ENCODE data around the gene C19orf67.

C19orf67 gene

DNA sequence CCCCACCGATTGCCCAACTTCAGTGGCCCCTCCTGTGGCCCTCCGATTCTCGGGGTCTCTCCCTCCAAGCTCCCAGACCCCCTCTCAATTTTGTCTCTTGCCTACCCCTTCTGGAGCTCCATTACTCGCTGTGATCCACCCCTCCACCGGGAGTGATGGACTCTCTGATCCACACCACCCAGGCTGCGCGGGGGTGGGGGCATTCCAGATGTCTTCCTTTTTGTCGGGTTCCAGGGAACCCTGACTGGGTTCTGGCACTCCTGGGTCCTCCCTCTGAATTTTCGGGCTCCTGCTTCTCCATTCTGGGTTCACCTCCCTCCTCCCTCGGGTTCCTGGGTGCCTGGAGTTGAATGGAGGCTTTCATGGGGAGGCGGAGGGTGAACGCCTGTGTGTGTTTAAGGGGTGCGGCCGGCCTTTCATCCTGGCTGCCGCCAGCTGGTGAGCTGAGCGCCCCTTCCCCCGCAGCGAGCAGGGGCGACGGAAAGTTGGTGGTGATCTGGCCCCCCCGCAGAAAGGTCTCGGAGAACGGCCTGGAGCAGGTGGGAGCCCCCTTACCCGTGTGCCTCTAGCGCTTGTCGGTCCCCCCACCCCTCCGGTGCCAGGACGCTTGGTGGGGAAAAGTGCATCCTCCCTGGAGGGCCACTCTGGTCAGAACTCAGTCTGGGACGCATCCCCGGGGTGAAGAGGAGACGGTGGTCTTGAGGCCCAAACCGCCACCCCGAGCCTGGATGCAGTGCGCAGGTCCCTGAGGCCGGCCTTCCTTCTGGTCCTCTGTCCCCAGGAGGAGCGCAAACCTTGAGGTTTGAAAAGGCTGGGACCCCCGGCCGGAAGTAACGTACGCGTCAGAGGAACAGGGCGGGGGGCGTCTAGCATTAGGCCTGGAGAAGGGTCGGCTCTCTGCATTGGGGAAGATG lies 11.4 kb downstream of the C19orf67 start:
- Histone ChIP-seq H3K27me3 (ENCODE audit: control insufficient read depth, insufficient read depth, low read length) (no peaks in the 10 kb centered on the region), H3K9ac (peak overlapping the region; percentile 16), H3K79me2 (no peaks in the 10 kb centered on the region), H3K27ac (peak overlapping the region; percentile 82), H3K4me2 (ENCODE audit: low read length) (peak overlapping the region; percentile 65), H3K4me1 (peaks cover 6% of the 10 kb centered on the region), H2AFZ (peak overlapping the region; percentile 91), H3K4me3 (ENCODE audit: low read depth, low read length) (peak overlapping the region; percentile 56), H3K9me3 (ENCODE audit: control insufficient read depth, low read length) (no peaks in the 10 kb centered on the region), H3K36me3 (ENCODE audit: control insufficient read depth, insufficient read depth, low read length) (no peaks in the 10 kb centered on the region)
- TF ChIP-seq, protein P1, sequence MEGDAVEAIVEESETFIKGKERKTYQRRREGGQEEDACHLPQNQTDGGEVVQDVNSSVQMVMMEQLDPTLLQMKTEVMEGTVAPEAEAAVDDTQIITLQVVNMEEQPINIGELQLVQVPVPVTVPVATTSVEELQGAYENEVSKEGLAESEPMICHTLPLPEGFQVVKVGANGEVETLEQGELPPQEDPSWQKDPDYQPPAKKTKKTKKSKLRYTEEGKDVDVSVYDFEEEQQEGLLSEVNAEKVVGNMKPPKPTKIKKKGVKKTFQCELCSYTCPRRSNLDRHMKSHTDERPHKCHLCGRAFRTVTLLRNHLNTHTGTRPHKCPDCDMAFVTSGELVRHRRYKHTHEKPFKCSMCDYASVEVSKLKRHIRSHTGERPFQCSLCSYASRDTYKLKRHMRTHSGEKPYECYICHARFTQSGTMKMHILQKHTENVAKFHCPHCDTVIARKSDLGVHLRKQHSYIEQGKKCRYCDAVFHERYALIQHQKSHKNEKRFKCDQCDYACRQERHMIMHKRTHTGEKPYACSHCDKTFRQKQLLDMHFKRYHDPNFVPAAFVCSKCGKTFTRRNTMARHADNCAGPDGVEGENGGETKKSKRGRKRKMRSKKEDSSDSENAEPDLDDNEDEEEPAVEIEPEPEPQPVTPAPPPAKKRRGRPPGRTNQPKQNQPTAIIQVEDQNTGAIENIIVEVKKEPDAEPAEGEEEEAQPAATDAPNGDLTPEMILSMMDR (IDR thresholded peaks at IDR 0.05), result no peak

DNA sequence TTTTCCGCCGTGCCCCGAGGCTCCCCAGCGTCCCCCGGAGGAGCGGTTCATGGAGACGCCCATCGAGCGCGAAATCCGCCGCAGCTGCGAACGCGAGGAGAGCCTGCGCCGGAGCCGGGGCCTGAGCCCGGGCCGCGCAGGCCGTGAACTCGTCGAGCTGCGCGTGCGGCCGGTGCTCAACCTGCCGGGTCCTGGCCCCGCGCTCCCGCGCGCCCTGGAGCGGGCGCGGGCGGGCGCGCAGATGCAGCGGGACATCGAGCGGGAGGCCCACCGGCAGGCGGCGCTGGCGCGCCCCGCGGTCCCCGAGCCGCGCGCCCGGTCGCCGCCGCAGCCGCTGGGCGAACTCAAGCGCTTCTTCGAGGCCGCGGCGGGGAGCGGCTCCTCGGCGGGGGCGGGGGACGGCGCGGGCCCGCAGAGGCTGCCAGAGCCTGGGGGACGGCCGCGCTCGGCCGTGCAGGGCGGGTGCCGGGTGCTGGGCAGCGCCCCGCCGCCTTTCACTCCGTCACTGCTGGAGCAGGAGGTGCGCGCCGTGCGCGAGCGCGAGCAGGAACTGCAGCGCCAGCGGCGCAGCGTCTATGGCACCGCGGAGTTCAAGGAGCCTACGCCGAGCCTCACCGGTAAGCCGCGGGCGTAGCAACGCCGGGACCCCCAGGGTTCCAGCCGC lies 12.2 kb downstream of the C19orf67 start:
- Histone ChIP-seq H3K4me3 (ENCODE audit: low read depth, low read length) (peak overlapping the region; percentile 90), H3K79me2 (no peaks in the 10 kb centered on the region), H3K9me3 (ENCODE audit: control insufficient read depth, low read length) (no peaks in the 10 kb centered on the region), H3K36me3 (ENCODE audit: control insufficient read depth, insufficient read depth, low read length) (no peaks in the 10 kb centered on the region), H3K27me3 (ENCODE audit: control insufficient read depth, insufficient read depth, low read length) (no peaks in the 10 kb centered on the region), H2AFZ (peak overlapping the region; percentile 99), H3K9ac (peak overlapping the region; percentile 16), H3K27ac (peak overlapping the region; percentile 97), H3K4me1 (peaks cover 6% of the 10 kb centered on the region), H3K4me2 (ENCODE audit: low read length) (peak overlapping the region; percentile 65)
- TF ChIP-seq, protein P1 (IDR thresholded peaks at IDR 0.05), result no peak

DNA sequence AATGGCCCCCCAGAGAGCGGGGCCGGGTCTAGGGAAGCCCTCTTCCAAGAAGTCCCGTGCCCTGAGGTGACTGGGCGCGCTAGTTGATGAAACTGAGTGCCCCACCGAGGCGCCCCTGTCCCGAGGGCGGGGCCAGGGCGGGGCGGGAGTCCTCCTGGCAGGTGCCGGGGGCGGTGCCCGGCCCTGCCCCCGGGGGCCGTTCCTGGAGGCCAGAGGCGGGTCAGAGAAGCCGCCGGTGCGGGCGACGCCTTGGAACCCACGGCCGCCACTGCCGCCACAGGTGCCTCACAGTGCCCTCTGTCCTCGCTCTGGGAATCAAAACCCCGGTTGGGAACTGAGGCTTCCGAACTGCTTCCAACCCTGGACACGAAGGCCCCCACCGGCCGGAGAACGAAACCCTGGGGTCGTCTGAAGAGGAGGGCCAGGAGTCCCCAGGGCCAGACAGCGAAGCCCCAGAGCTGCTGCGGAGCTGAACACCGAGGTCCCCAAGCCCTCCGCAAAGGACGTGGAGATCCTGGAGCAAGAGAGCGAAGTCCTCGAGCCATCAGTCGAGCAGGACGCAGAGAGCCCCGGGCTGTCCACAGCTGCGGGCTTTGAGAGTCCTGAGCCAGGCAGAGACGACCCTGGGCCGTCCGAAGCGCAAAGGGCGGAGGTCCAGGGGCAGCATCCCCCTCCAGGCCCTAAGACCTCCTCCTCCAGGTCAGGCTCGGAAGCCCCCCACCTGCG lies 12.9 kb downstream of the C19orf67 start, which contains the start of gene MISP3:
MISP3 (plus strand) TSS at position 252 of the 726 bp plus-strand sequence. CDS start 524 bp downstream, outside the sequence.
- Histone ChIP-seq H3K4me2 (ENCODE audit: low read length) (peak within 1 kb of the TSS; percentile 65), H3K79me2 (no peaks in the 10 kb centered on the region), H2AFZ (peak within 1 kb of the TSS; percentile 99), H3K36me3 (ENCODE audit: control insufficient read depth, insufficient read depth, low read length) (no peaks in the 10 kb centered on the region), H3K4me3 (ENCODE audit: low read depth, low read length) (peak within 1 kb of the TSS; percentile 90), H3K9ac (peak within 1 kb of the TSS; percentile 77), H3K9me3 (ENCODE audit: control insufficient read depth, low read length) (no peaks in the 10 kb centered on the region), H3K27me3 (ENCODE audit: control insufficient read depth, insufficient read depth, low read length) (no peaks in the 10 kb centered on the region), H3K27ac (peak within 1 kb of the TSS; percentile 97), H3K4me1 (peaks cover 6% of the 10 kb centered on the region)
- TF ChIP-seq, protein P1 (IDR thresholded peaks at IDR 0.05), result no peak

DNA sequence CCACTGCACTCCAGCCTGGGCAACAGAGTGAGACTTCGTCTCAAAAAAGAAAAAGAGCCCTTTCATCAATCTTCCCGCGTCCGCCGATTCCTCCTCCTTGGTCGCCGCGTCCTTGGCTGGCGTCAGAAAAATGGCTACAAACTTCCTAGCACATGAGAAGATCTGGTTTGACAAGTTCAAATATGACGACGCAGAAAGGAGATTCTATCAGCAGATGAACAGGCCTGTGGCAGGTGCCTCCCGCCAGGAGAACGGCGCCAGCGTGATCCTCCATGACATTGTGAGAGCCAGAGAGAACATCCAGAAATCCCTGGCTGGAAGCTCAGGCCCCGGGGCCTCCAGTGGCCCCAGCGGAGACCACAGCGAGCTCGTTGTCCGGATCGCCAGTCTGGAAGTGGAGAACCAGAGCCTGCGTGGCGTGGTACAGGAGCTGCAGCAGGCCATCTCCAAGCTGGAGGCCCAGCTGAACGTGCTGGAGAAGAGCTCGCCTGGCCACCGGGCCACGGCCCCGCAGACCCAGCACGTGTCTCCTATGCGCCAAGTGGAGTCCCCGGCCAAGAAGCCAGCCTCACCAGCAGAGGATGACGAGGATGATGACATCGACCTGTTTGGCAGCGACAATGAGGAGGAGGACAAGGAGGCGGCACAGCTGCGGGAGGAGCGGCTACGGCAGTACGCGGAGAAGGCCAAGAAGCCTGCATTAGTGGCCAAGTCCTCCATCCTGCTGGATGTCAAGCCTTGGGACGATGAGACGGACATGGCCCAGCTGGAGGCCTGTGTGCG lies 15.1 kb downstream of the C19orf67 start:
- Histone ChIP-seq H3K4me1 (peaks cover 4% of the 10 kb centered on the region), H3K27me3 (ENCODE audit: control insufficient read depth, insufficient read depth, low read length) (no peaks in the 10 kb centered on the region), H3K36me3 (ENCODE audit: control insufficient read depth, insufficient read depth, low read length) (no peaks in the 10 kb centered on the region), H3K9ac (no peak overlapping the region), H3K9me3 (ENCODE audit: control insufficient read depth, low read length) (no peaks in the 10 kb centered on the region), H2AFZ (no peak overlapping the region), H3K27ac (no peak overlapping the region), H3K4me3 (ENCODE audit: low read depth, low read length) (no peak overlapping the region), H3K4me2 (ENCODE audit: low read length) (peak overlapping the region; percentile 17), H3K79me2 (no peaks in the 10 kb centered on the region)
- TF ChIP-seq, protein P1 (IDR thresholded peaks at IDR 0.05), result no peak
